ENCODE measurements around the gene PTPRG. TPM values are rescaled to one million over a fixed set of nuclear protein-coding genes. Genes with fewer than 3 reads are reported as not detected.

PTPRG gene
- total RNA-seq, 1 experiment from 2014 or later, result 11.7 TPM

DNA sequence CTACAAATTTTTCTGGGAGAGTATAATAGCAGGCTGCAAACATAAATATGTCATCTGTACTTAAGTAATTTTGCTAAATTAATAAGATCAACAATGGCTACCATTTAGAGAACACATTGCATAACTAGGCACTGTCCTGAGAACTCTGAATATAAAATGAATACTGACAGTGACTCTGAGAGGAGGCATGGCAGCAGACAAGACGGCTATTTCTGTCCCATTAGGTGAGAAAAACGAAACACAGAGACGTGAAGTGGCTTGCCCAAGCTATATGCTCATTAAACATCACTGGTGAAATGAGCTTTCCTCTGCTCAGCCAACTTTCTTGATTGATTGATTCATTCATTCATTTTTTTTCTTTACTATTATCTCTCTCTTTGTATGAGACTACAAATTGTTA lies 384.3 kb downstream of the PTPRG start:
- CTCF ChIA-PET, result no interaction called here
- no TSS peak for BruUV-seq (replicated peaks)

DNA sequence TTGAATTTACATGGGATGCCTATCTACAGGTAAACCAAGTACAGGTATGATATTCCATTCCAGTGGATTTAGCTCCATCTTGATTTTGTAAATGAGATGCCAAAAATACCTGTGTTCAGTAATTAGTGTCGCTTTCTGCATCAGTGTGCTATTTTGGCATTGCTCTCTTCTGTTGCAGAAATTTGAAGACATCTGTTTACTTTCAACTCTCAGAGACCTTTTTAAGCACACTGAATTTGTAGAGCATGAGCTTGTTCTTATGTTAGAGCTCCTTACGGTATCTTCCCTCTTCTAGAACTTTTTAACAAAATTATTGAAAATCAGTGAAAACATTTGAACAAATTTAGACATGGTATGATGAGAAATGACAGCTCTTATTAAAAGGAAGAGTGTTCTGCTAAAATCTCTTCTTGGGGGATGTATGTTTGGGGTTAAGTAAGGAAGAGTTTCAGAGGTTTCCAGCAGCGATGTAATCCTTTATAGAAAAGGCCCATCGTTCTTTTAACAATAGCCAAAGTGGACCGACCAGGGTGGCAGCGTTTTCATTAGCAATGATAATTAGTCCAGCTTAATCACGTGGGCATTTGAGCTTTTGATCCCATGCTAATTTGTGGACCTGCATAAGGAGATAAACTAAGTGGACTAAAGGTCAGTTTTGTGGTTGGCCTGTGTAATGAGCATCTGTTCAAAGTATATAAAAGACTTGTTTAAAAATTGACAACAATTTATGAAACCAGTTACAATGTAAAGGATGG lies 385.4 kb downstream of the PTPRG start:
- no peaks in the 10 kb centered on the region for H3K36me3 ChIP-seq (ENCODE audit: insufficient read depth, low read length, poor library complexity, severe bottlenecking)
- CTCF ChIA-PET, result no interaction called here
- POLR2A ChIA-PET (ENCODE audit: low non-redundant PET), result no interaction called here

More for the DNA sequence above, 384.3 kb downstream of the PTPRG start:
- no peaks in the 10 kb centered on the region for H3K9me3 ChIP-seq (ENCODE audit: low read depth, low read length, poor library complexity, severe bottlenecking)
- intact Hi-C loops (cut with micrococcal nuclease; ENCODE audit: unreplicated experiment), result no loop called here
- H3K36me3 ChIP-seq (ENCODE audit: insufficient read depth, low read length, poor library complexity, severe bottlenecking), result no peaks in the 10 kb centered on the region
- POLR2A ChIA-PET (ENCODE audit: low non-redundant PET), result no interaction called here
- no peak for DNase-seq (ENCODE audit: low spot score)
- TF ChIP-seq, protein P1, sequence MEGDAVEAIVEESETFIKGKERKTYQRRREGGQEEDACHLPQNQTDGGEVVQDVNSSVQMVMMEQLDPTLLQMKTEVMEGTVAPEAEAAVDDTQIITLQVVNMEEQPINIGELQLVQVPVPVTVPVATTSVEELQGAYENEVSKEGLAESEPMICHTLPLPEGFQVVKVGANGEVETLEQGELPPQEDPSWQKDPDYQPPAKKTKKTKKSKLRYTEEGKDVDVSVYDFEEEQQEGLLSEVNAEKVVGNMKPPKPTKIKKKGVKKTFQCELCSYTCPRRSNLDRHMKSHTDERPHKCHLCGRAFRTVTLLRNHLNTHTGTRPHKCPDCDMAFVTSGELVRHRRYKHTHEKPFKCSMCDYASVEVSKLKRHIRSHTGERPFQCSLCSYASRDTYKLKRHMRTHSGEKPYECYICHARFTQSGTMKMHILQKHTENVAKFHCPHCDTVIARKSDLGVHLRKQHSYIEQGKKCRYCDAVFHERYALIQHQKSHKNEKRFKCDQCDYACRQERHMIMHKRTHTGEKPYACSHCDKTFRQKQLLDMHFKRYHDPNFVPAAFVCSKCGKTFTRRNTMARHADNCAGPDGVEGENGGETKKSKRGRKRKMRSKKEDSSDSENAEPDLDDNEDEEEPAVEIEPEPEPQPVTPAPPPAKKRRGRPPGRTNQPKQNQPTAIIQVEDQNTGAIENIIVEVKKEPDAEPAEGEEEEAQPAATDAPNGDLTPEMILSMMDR (conservative IDR thresholded peaks at IDR 0.05; ENCODE audit: low read depth, low read length), result no peak
- no peak for TF ChIP-seq EZH2 (IDR thresholded peaks at IDR 0.05; ENCODE audit: borderline replicate concordance, low read depth, low read length, poor library complexity, severe bottlenecking)
- no peak overlapping the region for H3K27ac ChIP-seq (ENCODE audit: low read depth, low read length, poor library complexity, severe bottlenecking)
- H3K4me3 ChIP-seq (ENCODE audit: low read depth, low read length, poor library complexity, severe bottlenecking), result no peak overlapping the region
- H3K27me3 ChIP-seq (replicated peaks; ENCODE audit: insufficient read depth, low read depth, low read length, poor library complexity), result no peaks in the 10 kb centered on the region
- H3K4me1 ChIP-seq (ENCODE audit: insufficient read depth, low read length, poor library complexity, severe bottlenecking), result no peaks in the 10 kb centered on the region

DNA sequence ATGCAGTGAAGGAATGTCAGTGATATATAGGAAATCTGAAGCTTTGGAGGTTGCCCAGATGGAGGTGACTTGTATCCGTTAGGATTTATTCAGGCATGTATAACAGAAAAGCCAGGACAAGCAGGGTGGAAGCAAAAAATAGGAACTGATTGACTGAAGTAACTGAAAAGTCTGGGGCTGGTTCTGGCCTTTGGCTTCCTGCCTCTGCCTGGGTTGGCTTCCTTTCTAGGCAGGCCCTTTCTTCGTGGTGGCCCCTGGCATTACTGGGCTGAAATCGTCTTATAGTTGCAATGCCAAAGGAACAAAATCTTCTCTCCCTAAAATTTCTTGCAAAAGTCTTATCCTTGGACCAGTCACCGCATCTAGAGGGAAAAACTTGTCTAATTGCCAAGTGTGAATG lies 386.1 kb downstream of the PTPRG start:
- Histone ChIP-seq H3K9me3 (ENCODE audit: low read depth, low read length, poor library complexity, severe bottlenecking) (no peaks in the 10 kb centered on the region), H3K4me1 (ENCODE audit: insufficient read depth, low read length, poor library complexity, severe bottlenecking) (no peaks in the 10 kb centered on the region), H3K4me3 (ENCODE audit: low read depth, low read length, poor library complexity, severe bottlenecking) (no peak overlapping the region), H3K36me3 (ENCODE audit: insufficient read depth, low read length, poor library complexity, severe bottlenecking) (no peaks in the 10 kb centered on the region), H3K27me3 (replicated peaks; ENCODE audit: insufficient read depth, low read depth, low read length, poor library complexity) (no peaks in the 10 kb centered on the region), H3K27ac (ENCODE audit: low read depth, low read length, poor library complexity, severe bottlenecking) (no peak overlapping the region)
- DNase-seq (ENCODE audit: low spot score), result no peak
- CTCF ChIA-PET, result no interaction called here
- POLR2A ChIA-PET (ENCODE audit: low non-redundant PET), result no interaction called here
- TF ChIP-seq, protein P1 (conservative IDR thresholded peaks at IDR 0.05; ENCODE audit: low read depth, low read length), result no peak
- no peak for TF ChIP-seq EZH2 (IDR thresholded peaks at IDR 0.05; ENCODE audit: borderline replicate concordance, low read depth, low read length, poor library complexity, severe bottlenecking)
- intact Hi-C loops (cut with micrococcal nuclease; ENCODE audit: unreplicated experiment), result no loop called here
- BruUV-seq (replicated peaks), result no TSS peak

More for the DNA sequence above, 385.4 kb downstream of the PTPRG start:
- no peak for DNase-seq (ENCODE audit: low spot score)
- Histone ChIP-seq H3K9me3 (ENCODE audit: low read depth, low read length, poor library complexity, severe bottlenecking) (no peaks in the 10 kb centered on the region), H3K4me3 (ENCODE audit: low read depth, low read length, poor library complexity, severe bottlenecking) (no peak overlapping the region), H3K4me1 (ENCODE audit: insufficient read depth, low read length, poor library complexity, severe bottlenecking) (no peaks in the 10 kb centered on the region), H3K27ac (ENCODE audit: low read depth, low read length, poor library complexity, severe bottlenecking) (no peak overlapping the region), H3K27me3 (replicated peaks; ENCODE audit: insufficient read depth, low read depth, low read length, poor library complexity) (no peaks in the 10 kb centered on the region)
- BruUV-seq (replicated peaks), result no TSS peak
- no peak for TF ChIP-seq EZH2 (IDR thresholded peaks at IDR 0.05; ENCODE audit: borderline replicate concordance, low read depth, low read length, poor library complexity, severe bottlenecking)
- TF ChIP-seq, protein P1 (conservative IDR thresholded peaks at IDR 0.05; ENCODE audit: low read depth, low read length), result no peak
- intact Hi-C loops (cut with micrococcal nuclease; ENCODE audit: unreplicated experiment), result no loop called here
